Astrocyte (in vitro differentiated cells and primary cell): ENCODE measurements around the gene LRRC4C. TPM values are rescaled to one million over a fixed set of nuclear protein-coding genes. Genes with fewer than 3 reads are reported as not detected.

Experiments used
- DNase-seq: peaks from one replicate; pipeline ENCODE4 v3.0.0-alpha.2; 2010; ENCODE audit warnings: low read depth
- FAIRE-seq: peaks from 2 replicates; lab custom pipeline; 2011; peaks lifted over from hg19 to GRCh38; lab: Jason Lieb, UNC
- H2AFZ ChIP-seq: 2 replicates; pipeline ENCODE4 v1.6.0; 2012; ENCODE audit warnings: low read depth, low read length, inconsistent platforms
- H3K27ac ChIP-seq: 2 replicates; pipeline ENCODE4 v1.5.1; 2011; ENCODE audit warnings: low read depth, low read length, inconsistent platforms
- H3K27me3 ChIP-seq: 2 replicates; pipeline ENCODE4 v1.6.0; 2011; ENCODE audit warnings: low read length, inconsistent platforms; ENCODE audit not compliant: insufficient read depth
- H3K36me3 ChIP-seq: 2 replicates; pipeline ENCODE4 v1.5.1; 2011; ENCODE audit warnings: low read length, inconsistent platforms; ENCODE audit not compliant: insufficient read depth
- H3K4me1 ChIP-seq: 2 replicates; pipeline ENCODE4 v1.5.1; 2011; ENCODE audit warnings: low read length, inconsistent platforms; ENCODE audit not compliant: insufficient read depth
- H3K4me2 ChIP-seq: 2 replicates; pipeline ENCODE4 v1.6.0; 2012; ENCODE audit warnings: low read length, inconsistent platforms
- H3K4me3 ChIP-seq: 2 replicates; pipeline ENCODE4 v1.5.1; 2011; ENCODE audit warnings: low read depth, mild to moderate bottlenecking, low read length, inconsistent platforms; ENCODE audit not compliant: insufficient read depth
- H3K79me2 ChIP-seq: 2 replicates; pipeline ENCODE4 v1.6.0; 2012; ENCODE audit warnings: mild to moderate bottlenecking, low read length, inconsistent platforms; ENCODE audit not compliant: insufficient read depth
- H3K9ac ChIP-seq: 2 replicates; pipeline ENCODE4 v1.6.0; 2012; ENCODE audit warnings: mild to moderate bottlenecking, low read length, inconsistent platforms
- H3K9me3 ChIP-seq: 2 replicates; pipeline ENCODE4 v1.5.1; 2012; ENCODE audit warnings: low read depth, mild to moderate bottlenecking, low read length, inconsistent platforms; ENCODE audit not compliant: insufficient read depth
- H4K20me1 ChIP-seq: 2 replicates; pipeline ENCODE4 v1.6.0; 2012; ENCODE audit warnings: low read length, inconsistent platforms; ENCODE audit not compliant: insufficient read depth
- H3K27ac Mint-ChIP-seq: one replicate; pipeline ENCODE4 v1.8.0; 2021; ENCODE audit warnings: mild to moderate bottlenecking, mixed read lengths; ENCODE audit not compliant: unreplicated experiment
- H3K27me3 Mint-ChIP-seq: one replicate; pipeline ENCODE4 v1.8.0; 2021; ENCODE audit warnings: low read depth, mixed read lengths; ENCODE audit not compliant: unreplicated experiment
- H3K36me3 Mint-ChIP-seq: one replicate; pipeline ENCODE4 v1.8.0; 2021; ENCODE audit warnings: low read depth, mixed read lengths; ENCODE audit not compliant: unreplicated experiment
- H3K4me1 Mint-ChIP-seq: one replicate; pipeline ENCODE4 v1.8.0; 2021; ENCODE audit warnings: low read depth, mixed read lengths; ENCODE audit not compliant: unreplicated experiment
- H3K4me3 Mint-ChIP-seq: one replicate; pipeline ENCODE4 v1.8.0; 2021; ENCODE audit warnings: mild to moderate bottlenecking, moderate library complexity, mixed read lengths; ENCODE audit not compliant: unreplicated experiment
- H3K9me3 Mint-ChIP-seq: one replicate; pipeline ENCODE4 v1.8.0; 2021; ENCODE audit warnings: mild to moderate bottlenecking, mixed read lengths; ENCODE audit not compliant: unreplicated experiment
- CTCF ChIP-seq: IDR thresholded peaks from 2 replicates; pipeline ENCODE4 v1.5.1; 2011; ENCODE audit warnings: low read depth, mild to moderate bottlenecking, inconsistent platforms, low read length, moderate library complexity; ENCODE audit not compliant: insufficient read depth
- EZH2 ChIP-seq: IDR thresholded peaks from 2 replicates; pipeline ENCODE4 v1.6.1; 2012; ENCODE audit warnings: mild to moderate bottlenecking, low read length, inconsistent platforms; ENCODE audit not compliant: insufficient read depth
- total RNA-seq: library from RNA; stranded (reverse); gene quantifications from 2 replicates; pipeline ENCODE4 v1.2.1, GENCODE V29; 2021

The LRRC4C gene
- total RNA-seq, 1 donor from 2014 or later: 9.0 TPM

GRCh38 chr11:40602866-40603552 is 856.4 kb downstream of the LRRC4C start:
- no peaks in the 10 kb centered on the region for H3K27me3 ChIP-seq
- Mint-ChIP-seq H3K4me3 (no peak overlapping the region), H3K27me3 (no peaks in the 10 kb centered on the region), H3K36me3 (no peaks in the 10 kb centered on the region), H3K4me1 (peaks cover 7% of the 10 kb centered on the region), H3K9me3 (peaks cover 23% of the 10 kb centered on the region), H3K27ac (no peak overlapping the region)
- FAIRE-seq: no peak
- H3K9ac ChIP-seq: no peak overlapping the region
- no peak overlapping the region for H3K27ac ChIP-seq
- H3K9me3 ChIP-seq: peaks cover 3% of the 10 kb centered on the region
- H3K79me2 ChIP-seq: no peaks in the 10 kb centered on the region
- H4K20me1 ChIP-seq: no peaks in the 10 kb centered on the region
- H3K4me3 ChIP-seq: no peak overlapping the region
- H3K4me1 ChIP-seq: no peaks in the 10 kb centered on the region
- DNase-seq: peak; percentile 17
- H3K36me3 ChIP-seq: no peaks in the 10 kb centered on the region
- H2AFZ ChIP-seq: no peak overlapping the region
- TF ChIP-seq EZH2: no peak
- TF ChIP-seq CTCF: no peak
- H3K4me2 ChIP-seq: no peak overlapping the region

GRCh38 chr11:40597546-40598113 is 861.8 kb downstream of the LRRC4C start:
- H3K27ac Mint-ChIP-seq: no peak overlapping the region

More at GRCh38 chr11:40597546-40598113, 861.8 kb downstream of the LRRC4C start:
- Histone ChIP-seq H3K36me3 (no peaks in the 10 kb centered on the region), H3K9me3 (no peaks in the 10 kb centered on the region), H2AFZ (no peak overlapping the region), H3K79me2 (no peaks in the 10 kb centered on the region), H3K27ac (no peak overlapping the region), H3K9ac (no peak overlapping the region), H3K4me1 (no peaks in the 10 kb centered on the region), H3K4me3 (no peak overlapping the region), H3K4me2 (no peak overlapping the region), H4K20me1 (no peaks in the 10 kb centered on the region), H3K27me3 (no peaks in the 10 kb centered on the region)
- FAIRE-seq (no peak), DNase-seq (no peak)
- no peak for TF ChIP-seq EZH2
- no peak for TF ChIP-seq CTCF
- peaks cover 4% of the 10 kb centered on the region for H3K4me1 Mint-ChIP-seq
- no peaks in the 10 kb centered on the region for H3K9me3 Mint-ChIP-seq
- no peaks in the 10 kb centered on the region for H3K27me3 Mint-ChIP-seq
- no peak overlapping the region for H3K4me3 Mint-ChIP-seq
- H3K36me3 Mint-ChIP-seq: no peaks in the 10 kb centered on the region
